GM12878 (cell line): ENCODE results near the gene MEOX1.

Source experiments
- BACH1 ChIP-seq: fragments of 450-650 bp; IDR thresholded peaks from 2 replicates; pipeline ENCODE4 v1.6.1; 2017; ENCODE audit warnings: mild to moderate bottlenecking, borderline replicate concordance
- ESRRA ChIP-seq: IDR thresholded peaks from 2 replicates; pipeline ENCODE4 v1.6.1; 2012; ENCODE audit warnings: mild to moderate bottlenecking, low read length, improper control_type of control experiment
- HDAC2 ChIP-seq: fragments of 200-600 bp; sonication (generic); IDR thresholded peaks from 2 replicates; pipeline ENCODE4 v1.6.1; 2017
- MAX ChIP-seq: IDR thresholded peaks from 2 replicates; pipeline ENCODE4 v1.6.1; 2012; ENCODE audit warnings: low read depth, low read length, improper control_type of control experiment
- TF ChIP-seq, protein P1 (sequence below), 3 experiments: IDR thresholded peaks in 2 of 3; conservative IDR thresholded peaks in 1 of 3; 2 replicates each; pipeline ENCODE4 v1.5.1; 2011; ENCODE audit warnings: low read depth in 3 of 3, low read length in 3 of 3, mild to moderate bottlenecking in 3 of 3, control low read depth in 2 of 3, moderate library complexity in 2 of 3, inconsistent platforms in 1 of 3, mixed read lengths in 1 of 3; ENCODE audit not compliant: control insufficient read depth in 2 of 3, insufficient read depth in 1 of 3; ENCODE audit errors: extremely low read depth in 1 of 3

DNA sequence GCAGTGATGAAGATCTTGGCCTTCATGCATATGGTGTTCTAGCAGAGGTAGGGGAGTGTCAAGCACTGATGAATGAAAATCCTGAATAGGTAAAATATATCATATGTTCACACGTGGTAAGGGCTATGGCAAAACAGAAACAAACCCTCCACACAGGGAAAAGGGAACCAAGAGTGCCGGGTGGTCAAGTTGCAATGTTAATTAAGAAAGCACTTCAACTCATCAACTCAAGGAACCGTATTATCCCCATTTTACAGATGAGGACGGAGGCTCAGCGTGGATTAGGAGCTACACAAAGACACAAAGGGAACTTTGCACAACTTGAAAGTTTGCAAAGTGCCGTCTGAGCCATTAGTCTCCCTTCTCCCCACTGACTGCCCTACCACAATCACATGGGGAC is 28.1 kb upstream of the MEOX1 start:
- TF ChIP-seq, protein P1, sequence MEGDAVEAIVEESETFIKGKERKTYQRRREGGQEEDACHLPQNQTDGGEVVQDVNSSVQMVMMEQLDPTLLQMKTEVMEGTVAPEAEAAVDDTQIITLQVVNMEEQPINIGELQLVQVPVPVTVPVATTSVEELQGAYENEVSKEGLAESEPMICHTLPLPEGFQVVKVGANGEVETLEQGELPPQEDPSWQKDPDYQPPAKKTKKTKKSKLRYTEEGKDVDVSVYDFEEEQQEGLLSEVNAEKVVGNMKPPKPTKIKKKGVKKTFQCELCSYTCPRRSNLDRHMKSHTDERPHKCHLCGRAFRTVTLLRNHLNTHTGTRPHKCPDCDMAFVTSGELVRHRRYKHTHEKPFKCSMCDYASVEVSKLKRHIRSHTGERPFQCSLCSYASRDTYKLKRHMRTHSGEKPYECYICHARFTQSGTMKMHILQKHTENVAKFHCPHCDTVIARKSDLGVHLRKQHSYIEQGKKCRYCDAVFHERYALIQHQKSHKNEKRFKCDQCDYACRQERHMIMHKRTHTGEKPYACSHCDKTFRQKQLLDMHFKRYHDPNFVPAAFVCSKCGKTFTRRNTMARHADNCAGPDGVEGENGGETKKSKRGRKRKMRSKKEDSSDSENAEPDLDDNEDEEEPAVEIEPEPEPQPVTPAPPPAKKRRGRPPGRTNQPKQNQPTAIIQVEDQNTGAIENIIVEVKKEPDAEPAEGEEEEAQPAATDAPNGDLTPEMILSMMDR (IDR thresholded peaks at IDR 0.05 in 2 of 3, conservative IDR thresholded peaks at IDR 0.05 in 1 of 3; ENCODE audit: control insufficient read depth in 2 of 3, extremely low read depth in 1 of 3, insufficient read depth in 1 of 3, low read depth in 3 of 3, low read length in 3 of 3) = no peak
- TF ChIP-seq BACH1 (no peak), HDAC2 (no peak), MAX (no peak), ESRRA (no peak)
